Tibial nerve (tissue), 4 donors: Measurements from ENCODE around the gene SERPINI2. TPM values are rescaled to one million over a fixed set of nuclear protein-coding genes. Genes with fewer than 3 reads are reported as not detected.

Experiments
- DNase-seq, 2 donors: peaks; one replicate each; pipeline ENCODE4 v3.0.0-alpha.2; 2019; ENCODE audit warnings: low spot score in 2 of 2
- H3K27ac ChIP-seq, 4 donors: fragments of 200-600 bp; sonication (generic) in 3 of 4; one replicate each; pipeline ENCODE4 v1.5.1; 2017 to 2019; ENCODE audit warnings: mild to moderate bottlenecking in 1 of 4
- H3K27me3 ChIP-seq, 2 donors: fragments of 200-600 bp; sonication (generic) in 1 of 2; one replicate each; pipeline versions ENCODE4 v1.5.1 to v1.6.0; 2017 to 2019
- H3K36me3 ChIP-seq, 3 donors: fragments of 200-600 bp; sonication (generic); one replicate each; pipeline ENCODE4 v1.5.1; 2018 to 2019
- H3K4me1 ChIP-seq, 4 donors: fragments of 200-600 bp; sonication (generic) in 3 of 4; one replicate each; pipeline ENCODE4 v1.5.1; 2017 to 2019
- H3K4me3 ChIP-seq, 4 donors: fragments of 200-600 bp; sonication (generic) in 3 of 4; one replicate each; pipeline ENCODE4 v1.5.1; 2017 to 2019; ENCODE audit warnings: mild to moderate bottlenecking in 1 of 4, moderate library complexity in 1 of 4
- H3K9me3 ChIP-seq, 4 donors: fragments of 200-600 bp; sonication (generic) in 3 of 4; one replicate each; pipeline ENCODE4 v1.5.1; 2017 to 2019
- EP300 ChIP-seq, 2 donors: sonication (generic); formaldehyde crosslinking; IDR thresholded peaks; one replicate each; pipeline ENCODE4 v1.6.1; 2017; ENCODE audit warnings: antibody characterized with exemption in 2 of 2, mild to moderate bottlenecking in 1 of 2
- POLR2A ChIP-seq, 2 donors: fragments of 450-650 bp; IDR thresholded peaks; one replicate each; pipeline ENCODE4 v1.6.1; 2017; ENCODE audit warnings: antibody characterized with exemption in 2 of 2, mild to moderate bottlenecking in 2 of 2, moderate library complexity in 2 of 2
- WGBS, 2 donors: methylation state at CpG; one replicate each; pipeline ENCODE4 v1.1.5; 2018; 5-methylcytosine and 5-hydroxymethylcytosine counted together
- total RNA-seq, 4 donors: library from RNA; depleted of rRNA; stranded (reverse); fragments of >200 nt; gene quantifications; one replicate each; pipeline ENCODE4 v1.1.0, GENCODE V29; 2016
- TF ChIP-seq, protein P1 (sequence below), 5 experiments: fragments of 200-600 bp in 3 of 5; fragments of 450-650 bp in 2 of 5; sonication (generic) in 3 of 5; IDR thresholded peaks; one replicate each; pipeline ENCODE4 v1.5.1; 2016 to 2019; ENCODE audit warnings: antibody characterized with exemption in 5 of 5, mild to moderate bottlenecking in 3 of 5, moderate library complexity in 2 of 5

Gene SERPINI2
- total RNA-seq, 4 donors from 2014 or later, result not detected

DNA sequence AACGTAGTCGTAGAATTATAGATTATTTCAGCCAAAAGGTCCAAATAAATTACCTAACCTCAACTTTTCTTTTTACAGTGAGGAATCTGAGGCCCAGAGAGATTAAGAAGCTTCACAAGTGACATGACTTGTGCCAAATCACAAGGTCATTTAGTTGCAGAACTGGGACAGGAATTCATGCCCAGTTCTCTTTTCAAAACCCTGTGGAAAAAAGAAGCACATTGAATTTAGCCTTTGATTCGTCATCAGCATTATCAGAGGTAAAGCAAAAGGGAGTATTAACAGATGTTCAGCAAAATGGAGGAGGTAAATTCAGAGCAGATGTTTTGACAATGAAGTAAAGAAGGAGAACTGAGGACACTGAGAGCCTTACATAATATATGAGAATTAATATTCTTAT, 4.5 kb downstream of the SERPINI2 start:
- no peaks in the 10 kb centered on the region for H3K27me3 ChIP-seq
- no peaks in the 10 kb centered on the region for H3K4me1 ChIP-seq
- no peaks in the 10 kb centered on the region for H3K9me3 ChIP-seq
- H3K36me3 ChIP-seq, result no peaks in the 10 kb centered on the region
- H3K4me3 ChIP-seq, result no peak overlapping the region
- no peak for DNase-seq
- 57 to 59% methylated on average over 3 of the region's 3 CpGs for WGBS, 2 donors
- TF ChIP-seq, protein P1, sequence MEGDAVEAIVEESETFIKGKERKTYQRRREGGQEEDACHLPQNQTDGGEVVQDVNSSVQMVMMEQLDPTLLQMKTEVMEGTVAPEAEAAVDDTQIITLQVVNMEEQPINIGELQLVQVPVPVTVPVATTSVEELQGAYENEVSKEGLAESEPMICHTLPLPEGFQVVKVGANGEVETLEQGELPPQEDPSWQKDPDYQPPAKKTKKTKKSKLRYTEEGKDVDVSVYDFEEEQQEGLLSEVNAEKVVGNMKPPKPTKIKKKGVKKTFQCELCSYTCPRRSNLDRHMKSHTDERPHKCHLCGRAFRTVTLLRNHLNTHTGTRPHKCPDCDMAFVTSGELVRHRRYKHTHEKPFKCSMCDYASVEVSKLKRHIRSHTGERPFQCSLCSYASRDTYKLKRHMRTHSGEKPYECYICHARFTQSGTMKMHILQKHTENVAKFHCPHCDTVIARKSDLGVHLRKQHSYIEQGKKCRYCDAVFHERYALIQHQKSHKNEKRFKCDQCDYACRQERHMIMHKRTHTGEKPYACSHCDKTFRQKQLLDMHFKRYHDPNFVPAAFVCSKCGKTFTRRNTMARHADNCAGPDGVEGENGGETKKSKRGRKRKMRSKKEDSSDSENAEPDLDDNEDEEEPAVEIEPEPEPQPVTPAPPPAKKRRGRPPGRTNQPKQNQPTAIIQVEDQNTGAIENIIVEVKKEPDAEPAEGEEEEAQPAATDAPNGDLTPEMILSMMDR (IDR thresholded peaks at IDR 0.05), result no peak
- no peak overlapping the region for H3K27ac ChIP-seq

DNA sequence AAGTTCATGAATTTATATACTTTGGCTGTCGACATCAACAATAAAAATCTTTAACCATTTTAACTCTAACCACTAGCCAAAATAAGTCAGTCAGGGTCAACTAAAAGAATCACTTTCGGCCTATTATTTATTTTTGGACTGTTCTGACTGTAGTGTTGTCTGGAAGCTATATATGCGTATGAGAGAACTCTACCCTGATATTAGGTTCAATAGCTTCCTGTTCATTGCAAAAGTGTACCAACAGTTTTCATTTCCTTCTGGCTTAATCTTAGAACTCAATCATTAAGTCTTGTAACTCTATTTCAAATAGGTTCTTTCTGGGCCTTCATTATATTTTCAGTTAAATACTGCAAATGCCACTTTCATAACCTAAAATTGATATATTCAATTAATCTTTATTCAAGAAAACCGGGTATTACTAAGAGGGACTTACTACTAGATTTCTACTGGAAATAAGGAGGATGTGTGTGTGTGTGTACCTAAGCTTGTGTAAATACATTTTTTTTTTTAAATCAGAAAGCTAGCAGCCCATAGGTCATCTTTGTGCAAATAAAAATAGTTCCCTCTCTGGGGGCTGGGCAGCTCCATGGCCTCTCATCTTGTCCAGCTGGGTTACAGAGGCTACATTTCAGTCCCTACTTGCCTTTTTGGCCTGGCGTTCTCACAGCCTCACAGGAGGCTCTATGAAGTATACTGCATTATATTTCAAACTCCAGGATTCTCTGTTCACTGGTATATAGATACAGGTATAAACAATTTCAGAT, 5.8 kb downstream of the SERPINI2 start:
- Histone ChIP-seq H3K27me3 (no peaks in the 10 kb centered on the region), H3K27ac (no peak overlapping the region), H3K4me3 (no peak overlapping the region), H3K9me3 (no peaks in the 10 kb centered on the region), H3K4me1 (no peaks in the 10 kb centered on the region), H3K36me3 (no peaks in the 10 kb centered on the region)
- 73 to 83% methylated on average over 5 of the region's 5 CpGs for WGBS, 2 donors
- DNase-seq, result no peak
- TF ChIP-seq POLR2A (IDR thresholded peaks at IDR 0.05) (no peak), EP300 (IDR thresholded peaks at IDR 0.05) (no peak)
- TF ChIP-seq, protein P1 (IDR thresholded peaks at IDR 0.05), result no peak

DNA sequence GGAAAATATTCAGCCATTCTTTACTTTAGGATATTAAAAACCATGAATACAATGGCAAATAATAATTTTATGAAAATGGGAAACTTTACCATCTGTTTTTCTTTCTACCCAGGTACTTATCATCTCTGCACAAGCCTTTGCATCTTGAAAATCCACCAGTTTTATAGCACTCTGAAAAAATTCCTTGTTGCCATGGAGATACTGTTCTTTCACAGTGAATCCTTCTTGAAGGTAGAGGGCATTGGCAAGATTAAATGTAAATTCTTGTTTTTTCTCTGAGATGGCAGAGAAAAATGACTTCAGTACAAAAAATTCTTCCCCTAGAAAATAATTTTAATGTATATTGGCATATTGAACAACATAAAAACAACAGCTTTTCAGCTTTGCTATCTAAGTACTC, 6.9 kb downstream of the SERPINI2 start:
- TF ChIP-seq, protein P1 (IDR thresholded peaks at IDR 0.05), result no peak
- no peak for TF ChIP-seq EP300 (IDR thresholded peaks at IDR 0.05)
- TF ChIP-seq POLR2A (IDR thresholded peaks at IDR 0.05), result no peak
- no peaks in the 10 kb centered on the region for H3K36me3 ChIP-seq
- no peak overlapping the region for H3K27ac ChIP-seq
- no peaks in the 10 kb centered on the region for H3K9me3 ChIP-seq
- no peak for DNase-seq
- H3K4me3 ChIP-seq, result no peak overlapping the region
- H3K4me1 ChIP-seq, result no peaks in the 10 kb centered on the region
- H3K27me3 ChIP-seq, result no peaks in the 10 kb centered on the region

DNA sequence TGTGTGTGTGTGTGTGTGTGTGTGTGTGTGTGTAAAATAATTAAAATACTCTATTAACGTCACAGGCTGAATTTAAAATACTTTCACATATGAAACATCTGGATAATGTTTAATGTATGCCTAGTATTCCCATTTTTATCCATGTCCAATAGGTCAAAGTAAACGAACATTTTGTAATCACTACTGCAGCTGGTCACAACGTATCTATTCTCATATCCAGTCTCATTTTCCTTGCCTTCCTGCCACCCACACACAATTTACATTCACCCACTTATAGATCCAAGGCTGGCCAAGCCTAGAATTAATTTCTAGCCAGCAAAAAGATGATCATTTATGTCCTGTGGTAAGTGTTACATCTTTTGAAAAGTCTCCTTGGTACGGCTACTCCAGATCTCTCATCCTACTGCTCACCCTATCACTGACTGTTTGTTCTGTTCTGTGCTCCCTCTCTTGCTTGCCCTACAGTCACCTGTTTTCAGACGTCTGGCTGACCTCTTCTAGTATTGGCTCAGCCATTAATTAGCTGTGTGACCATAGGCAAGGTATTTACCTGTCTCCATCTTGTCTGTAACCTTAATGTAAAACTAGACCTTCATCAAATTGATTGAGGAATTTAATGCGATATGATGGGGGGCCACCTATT, 17.6 kb downstream of the SERPINI2 start:
- Histone ChIP-seq H3K9me3 (no peaks in the 10 kb centered on the region), H3K4me1 (no peaks in the 10 kb centered on the region), H3K36me3 (no peaks in the 10 kb centered on the region), H3K4me3 (no peak overlapping the region), H3K27ac (no peak overlapping the region), H3K27me3 (no peaks in the 10 kb centered on the region)
- TF ChIP-seq POLR2A (IDR thresholded peaks at IDR 0.05) (no peak), EP300 (IDR thresholded peaks at IDR 0.05) (no peak)
- TF ChIP-seq, protein P1 (IDR thresholded peaks at IDR 0.05), result no peak
- no peak for DNase-seq
- WGBS, 2 donors, result 61 to 68% methylated on average over 6 of the region's 6 CpGs

DNA sequence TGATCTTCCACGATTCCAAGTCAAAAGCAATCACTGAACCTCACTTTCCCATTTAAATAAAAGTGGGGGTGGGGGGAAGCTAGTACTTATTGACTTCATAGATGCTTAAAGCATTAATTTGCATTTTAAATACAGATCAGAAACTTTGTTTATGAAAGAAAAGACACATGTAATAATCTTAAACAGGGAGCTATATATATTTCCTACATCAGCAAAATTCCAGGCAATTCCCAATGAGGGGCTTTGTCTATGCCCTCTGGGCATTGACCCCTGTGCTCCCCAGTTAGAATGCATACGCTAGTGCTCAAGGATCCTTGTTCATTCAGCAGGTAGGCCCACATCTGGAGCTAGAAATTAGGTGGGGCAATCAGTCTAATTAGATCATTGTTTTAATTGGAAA, 20.0 kb downstream of the SERPINI2 start:
- H3K27ac ChIP-seq, result no peak overlapping the region
- no peaks in the 10 kb centered on the region for H3K4me1 ChIP-seq
- no peaks in the 10 kb centered on the region for H3K36me3 ChIP-seq
- no peak for DNase-seq
- H3K4me3 ChIP-seq, result no peak overlapping the region
- 69 to 72% methylated on average over 2 of the region's 2 CpGs for WGBS, 2 donors
- no peaks in the 10 kb centered on the region for H3K27me3 ChIP-seq
- TF ChIP-seq, protein P1 (IDR thresholded peaks at IDR 0.05), result no peak
- TF ChIP-seq EP300 (IDR thresholded peaks at IDR 0.05) (no peak), POLR2A (IDR thresholded peaks at IDR 0.05) (no peak)
- H3K9me3 ChIP-seq, result no peaks in the 10 kb centered on the region
